Gastroesophageal sphincter (tissue), 4 donors: ENCODE results near the gene LITAFD. TPM values are rescaled to one million over a fixed set of nuclear protein-coding genes. Genes with fewer than 3 reads are reported as not detected.

Experiments used
- ATAC-seq: fragments of 150-250 bp; one replicate; pipeline ENCODE4 v1.9.1; 2016; ENCODE audit warnings: mild to moderate bottlenecking, moderate library complexity
- H3K27ac ChIP-seq, 4 donors: fragments of 200-600 bp; sonication (generic) in 3 of 4; 1 replicate in 3 of 4; 2 replicates in 1 of 4; pipeline ENCODE4 v1.5.1; 2016 to 2019
- H3K27me3 ChIP-seq: fragments of 200-600 bp; sonication (generic); one replicate; pipeline ENCODE4 v1.5.1; 2019
- H3K36me3 ChIP-seq, 2 donors: fragments of 200-600 bp; sonication (generic); one replicate each; pipeline ENCODE4 v1.5.1; 2019; ENCODE audit warnings: control low read depth in 1 of 2
- H3K4me1 ChIP-seq, 3 donors: fragments of 200-600 bp; sonication (generic); 1 replicate in 2 of 3; 2 replicates in 1 of 3; pipeline ENCODE4 v1.5.1; 2016 to 2019; ENCODE audit warnings: control low read depth in 2 of 3
- H3K4me3 ChIP-seq, 2 donors: fragments of 200-600 bp; sonication (generic); one replicate each; pipeline ENCODE4 v1.5.1; 2019; ENCODE audit warnings: mild to moderate bottlenecking in 1 of 2, moderate library complexity in 1 of 2
- H3K9me3 ChIP-seq, 3 donors: fragments of 200-600 bp; sonication (generic); one replicate each; pipeline ENCODE4 v1.5.1; 2017 to 2019; ENCODE audit warnings: control low read depth in 2 of 3
- EP300 ChIP-seq: sonication (generic); formaldehyde crosslinking; IDR thresholded peaks from one replicate; pipeline ENCODE4 v1.6.1; 2017; ENCODE audit warnings: antibody characterized with exemption, mild to moderate bottlenecking
- POLR2A ChIP-seq, 2 donors: fragments of 450-650 bp; IDR thresholded peaks; one replicate each; pipeline ENCODE4 v1.6.1; 2017; ENCODE audit warnings: antibody characterized with exemption in 2 of 2, mild to moderate bottlenecking in 2 of 2, moderate library complexity in 1 of 2
- POLR2AphosphoS5 ChIP-seq: sonication (generic); formaldehyde crosslinking; IDR thresholded peaks from one replicate; pipeline ENCODE4 v1.6.1; 2017; ENCODE audit warnings: antibody characterized with exemption
- WGBS, 2 donors: methylation state at CpG; one replicate each; pipeline ENCODE4 v1.1.5; 2018; ENCODE audit warnings: low coverage in 1 of 2; 5-methylcytosine and 5-hydroxymethylcytosine counted together
- total RNA-seq, 4 donors: library from RNA; depleted of rRNA; stranded (reverse); fragments of >200 nt; gene quantifications; one replicate each; pipeline ENCODE4 v1.1.0, GENCODE V29; 2016
- TF ChIP-seq, protein P1 (sequence below), 4 experiments: fragments of 200-600 bp in 2 of 4; fragments of 450-650 bp in 2 of 4; sonication (generic) in 1 of 4; IDR thresholded peaks; one replicate each; pipeline ENCODE4 v1.5.1; 2017 to 2019; ENCODE audit warnings: antibody characterized with exemption in 4 of 4, mild to moderate bottlenecking in 2 of 4, moderate library complexity in 2 of 4

Gene LITAFD
- total RNA-seq, 4 donors from 2014 or later: not detected

DNA sequence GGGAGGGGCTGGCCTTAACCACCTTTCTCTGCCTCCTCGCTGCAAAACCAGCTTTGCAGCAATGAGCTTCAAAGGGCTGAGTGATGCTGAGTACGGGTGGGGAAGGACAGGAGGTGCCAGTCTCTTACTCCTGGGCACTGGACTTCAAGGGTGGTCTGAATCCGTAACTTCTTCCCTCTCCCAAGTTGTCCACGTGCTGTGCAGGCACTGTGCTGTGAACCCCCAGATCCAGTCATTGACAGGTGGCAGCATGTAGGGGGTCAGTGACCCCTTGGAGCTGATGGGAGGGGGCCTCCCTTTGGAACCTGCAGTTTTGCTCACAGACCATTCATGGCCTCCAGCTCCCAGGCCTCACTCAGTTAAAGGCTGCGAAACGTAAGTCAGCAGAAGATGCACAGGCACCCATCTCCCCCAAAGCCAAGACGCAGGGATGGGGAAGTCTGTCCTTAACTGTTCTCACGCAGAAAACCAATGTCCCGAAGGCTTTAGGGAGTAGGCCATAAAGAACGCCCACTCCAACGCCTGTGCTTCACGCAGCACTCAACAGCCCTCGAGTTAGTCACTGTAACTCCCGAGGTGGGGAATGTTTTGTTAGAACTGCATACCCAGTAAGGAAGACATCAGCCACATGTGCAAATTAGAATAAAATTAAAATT is 7.9 kb downstream of the LITAFD start:
- Histone ChIP-seq H3K9me3 (no peaks in the 10 kb centered on the region), H3K36me3 (peaks cover 0 to 60% of the 10 kb centered on the region in 2 donors), H3K4me3 (no peak overlapping the region), H3K27ac (no peak overlapping the region), H3K4me1 (peaks cover 0 to 27% (median 7%) of the 10 kb centered on the region in 3 donors), H3K27me3 (peaks cover 6% of the 10 kb centered on the region)
- ATAC-seq: no peak
- WGBS, 2 donors: 83% methylated on average over 1 of the region's 14 CpGs; no CpG with 5 or more reads in 1 of the 2 donors
- TF ChIP-seq POLR2AphosphoS5 (no peak), POLR2A (IDR thresholded peaks at IDR 0.05) (no peak), EP300 (no peak)
- TF ChIP-seq, protein P1, sequence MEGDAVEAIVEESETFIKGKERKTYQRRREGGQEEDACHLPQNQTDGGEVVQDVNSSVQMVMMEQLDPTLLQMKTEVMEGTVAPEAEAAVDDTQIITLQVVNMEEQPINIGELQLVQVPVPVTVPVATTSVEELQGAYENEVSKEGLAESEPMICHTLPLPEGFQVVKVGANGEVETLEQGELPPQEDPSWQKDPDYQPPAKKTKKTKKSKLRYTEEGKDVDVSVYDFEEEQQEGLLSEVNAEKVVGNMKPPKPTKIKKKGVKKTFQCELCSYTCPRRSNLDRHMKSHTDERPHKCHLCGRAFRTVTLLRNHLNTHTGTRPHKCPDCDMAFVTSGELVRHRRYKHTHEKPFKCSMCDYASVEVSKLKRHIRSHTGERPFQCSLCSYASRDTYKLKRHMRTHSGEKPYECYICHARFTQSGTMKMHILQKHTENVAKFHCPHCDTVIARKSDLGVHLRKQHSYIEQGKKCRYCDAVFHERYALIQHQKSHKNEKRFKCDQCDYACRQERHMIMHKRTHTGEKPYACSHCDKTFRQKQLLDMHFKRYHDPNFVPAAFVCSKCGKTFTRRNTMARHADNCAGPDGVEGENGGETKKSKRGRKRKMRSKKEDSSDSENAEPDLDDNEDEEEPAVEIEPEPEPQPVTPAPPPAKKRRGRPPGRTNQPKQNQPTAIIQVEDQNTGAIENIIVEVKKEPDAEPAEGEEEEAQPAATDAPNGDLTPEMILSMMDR (IDR thresholded peaks at IDR 0.05): no peak

DNA sequence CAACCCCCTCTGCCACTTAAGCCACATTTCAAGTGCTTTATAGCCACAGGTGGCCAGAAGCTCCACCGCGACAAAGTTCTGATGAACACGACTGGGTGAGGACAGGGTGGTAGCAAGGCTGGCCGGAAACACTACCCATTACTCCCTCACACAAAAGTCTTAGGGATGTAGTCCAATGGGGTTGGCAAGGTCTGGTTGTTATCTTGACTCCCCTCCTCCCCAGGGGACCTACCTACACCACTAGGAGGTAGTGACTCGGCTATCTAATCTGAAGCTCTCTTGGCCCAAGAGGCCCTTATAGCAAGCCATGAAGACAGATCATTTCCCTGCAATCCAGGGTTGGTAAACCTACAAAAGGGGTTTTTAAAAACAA is 8.4 kb downstream of the LITAFD start:
- 57% methylated on average over 2 of the region's 5 CpGs; no CpG with 5 or more reads in 1 of the 2 donors for WGBS, 2 donors
- Histone ChIP-seq H3K4me3 (no peak overlapping the region), H3K27ac (no peak overlapping the region), H3K36me3 (peaks cover 0 to 66% of the 10 kb centered on the region in 2 donors), H3K9me3 (no peaks in the 10 kb centered on the region), H3K4me1 (peaks cover 0 to 24% (median 7%) of the 10 kb centered on the region in 3 donors), H3K27me3 (peaks cover 1% of the 10 kb centered on the region)
- TF ChIP-seq, protein P1 (IDR thresholded peaks at IDR 0.05): no peak
- no peak for TF ChIP-seq POLR2A (IDR thresholded peaks at IDR 0.05)
- no peak for TF ChIP-seq POLR2AphosphoS5
- no peak for TF ChIP-seq EP300
- ATAC-seq: no peak

DNA sequence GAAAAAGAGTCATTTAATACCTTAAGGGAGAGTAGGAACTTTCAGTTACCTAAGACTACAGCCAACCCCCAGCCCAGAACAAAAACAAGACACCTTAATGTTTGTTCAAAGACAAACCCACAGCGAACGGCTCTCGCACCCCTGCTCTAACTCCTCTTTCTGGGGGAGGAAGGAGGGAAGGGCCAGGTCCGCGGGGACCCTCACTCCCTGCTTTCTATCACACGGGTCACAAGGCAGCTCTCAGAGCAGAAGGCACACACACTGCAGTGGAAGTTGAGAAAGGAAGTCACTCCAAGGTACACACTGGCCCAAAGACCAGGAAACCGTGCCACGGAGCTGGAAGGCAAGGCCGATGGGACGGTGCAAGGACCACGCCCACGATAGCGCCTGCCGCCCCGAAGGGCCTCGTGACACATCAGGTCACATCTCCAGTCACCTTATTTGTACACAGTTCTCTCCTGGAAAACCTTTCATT is 10.0 kb downstream of the LITAFD start:
- WGBS, 2 donors: 58 to 71% methylated on average over 9 to 14 of the region's 16 CpGs
- Histone ChIP-seq H3K9me3 (no peaks in the 10 kb centered on the region), H3K27ac (peak overlapping the region in 2 of 4 donors; percentile 4 to 7), H3K27me3 (no peaks in the 10 kb centered on the region), H3K36me3 (peaks cover 0 to 82% of the 10 kb centered on the region in 2 donors), H3K4me3 (no peak overlapping the region), H3K4me1 (peaks cover 0 to 10% (median 0%) of the 10 kb centered on the region in 3 donors)
- no peak for ATAC-seq
- no peak for TF ChIP-seq POLR2A (IDR thresholded peaks at IDR 0.05)
- no peak for TF ChIP-seq EP300
- TF ChIP-seq, protein P1 (IDR thresholded peaks at IDR 0.05): no peak
- no peak for TF ChIP-seq POLR2AphosphoS5

DNA sequence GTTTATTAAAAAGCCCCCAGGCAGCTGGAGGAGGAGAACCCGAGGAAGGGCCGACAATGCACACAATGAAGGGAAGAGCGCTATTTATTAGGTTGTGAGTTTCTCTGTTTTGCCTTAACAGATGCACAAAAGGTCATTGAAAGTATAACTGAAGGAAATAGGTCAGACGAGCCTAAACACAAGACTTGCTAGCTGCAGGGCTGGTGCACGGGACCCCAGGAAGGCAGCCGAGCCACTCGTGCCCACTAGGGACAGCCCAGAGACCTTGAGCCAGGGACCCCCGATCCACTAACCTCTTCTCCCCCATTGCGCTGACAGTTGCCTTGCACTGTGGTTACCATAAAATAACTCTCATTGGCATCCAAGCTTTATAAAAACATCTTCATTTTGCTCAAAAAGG is 11.3 kb downstream of the LITAFD start:
- H3K27ac ChIP-seq: no peak overlapping the region
- peaks cover 0 to 94% of the 10 kb centered on the region in 2 donors for H3K36me3 ChIP-seq
- no peak for TF ChIP-seq POLR2AphosphoS5
- TF ChIP-seq, protein P1 (IDR thresholded peaks at IDR 0.05): no peak
- no peak for TF ChIP-seq EP300
- no peak for TF ChIP-seq POLR2A (IDR thresholded peaks at IDR 0.05)
- H3K9me3 ChIP-seq: no peaks in the 10 kb centered on the region
- WGBS, 2 donors: 61 to 73% methylated on average over 7 of the region's 9 CpGs
- no peak overlapping the region for H3K4me3 ChIP-seq
- peaks cover 0 to 1% (median 0%) of the 10 kb centered on the region in 3 donors for H3K4me1 ChIP-seq
- no peaks in the 10 kb centered on the region for H3K27me3 ChIP-seq
- ATAC-seq: no peak
